Liver (tissue), 3 donors: ENCODE data around the gene BIN1.

ENCODE experiments used
- EGR1 ChIP-seq, 2 donors: IDR thresholded peaks; 2 replicates each; pipeline ENCODE4 v1.6.1; 2016 to 2018; ENCODE audit warnings: antibody characterized with exemption in 2 of 2, low read depth in 2 of 2
- GABPA ChIP-seq, 2 donors: IDR thresholded peaks in 1 of 2; conservative IDR thresholded peaks in 1 of 2; 2 replicates each; pipeline ENCODE4 v1.6.1; 2016; ENCODE audit warnings: antibody characterized with exemption in 2 of 2, mild to moderate bottlenecking in 1 of 2, moderate library complexity in 1 of 2
- HNF4A ChIP-seq, 2 donors: conservative IDR thresholded peaks; 2 replicates each; pipeline ENCODE4 v1.6.1; 2016; ENCODE audit warnings: antibody characterized with exemption in 2 of 2, mild to moderate bottlenecking in 2 of 2
- JUND ChIP-seq, 2 donors: IDR thresholded peaks; 2 replicates each; pipeline ENCODE4 v1.6.1; 2016; ENCODE audit warnings: antibody characterized with exemption in 2 of 2
- RAD21 ChIP-seq, 2 donors: IDR thresholded peaks; 2 replicates each; pipeline ENCODE4 v1.6.1; 2016; ENCODE audit warnings: antibody characterized with exemption in 2 of 2, mild to moderate bottlenecking in 2 of 2
- TAF1 ChIP-seq: conservative IDR thresholded peaks from 2 replicates; pipeline ENCODE4 v1.6.1; 2016; ENCODE audit warnings: antibody characterized with exemption, mild to moderate bottlenecking
- YY1 ChIP-seq: IDR thresholded peaks from 2 replicates; pipeline ENCODE4 v1.6.1; 2016; ENCODE audit warnings: antibody characterized with exemption, mild to moderate bottlenecking
- TF ChIP-seq, protein P1 (sequence below): fragments of 150-350 bp; IDR thresholded peaks from 2 replicates; pipeline ENCODE4 v1.5.1; 2017; ENCODE audit warnings: improper control_type of control experiment, low read depth, low read length; ENCODE audit not compliant: missing input control
- TF ChIP-seq, protein P2 (sequence below): IDR thresholded peaks from 2 replicates; pipeline ENCODE4 v1.6.1; 2016; ENCODE audit warnings: antibody characterized with exemption
- TF ChIP-seq, protein P3 (sequence below): IDR thresholded peaks from 2 replicates; pipeline ENCODE4 v1.6.1; 2016; ENCODE audit warnings: antibody characterized with exemption
- TF ChIP-seq, protein P4 (sequence below): IDR thresholded peaks from 2 replicates; pipeline ENCODE4 v1.6.1; 2016; ENCODE audit warnings: antibody characterized with exemption, mild to moderate bottlenecking
- TF ChIP-seq, protein P5 (sequence below): IDR thresholded peaks from 2 replicates; pipeline ENCODE4 v1.6.1; 2016; ENCODE audit warnings: antibody characterized with exemption
- donor health status: healthy.
- donor health status: healthy.

DNA sequence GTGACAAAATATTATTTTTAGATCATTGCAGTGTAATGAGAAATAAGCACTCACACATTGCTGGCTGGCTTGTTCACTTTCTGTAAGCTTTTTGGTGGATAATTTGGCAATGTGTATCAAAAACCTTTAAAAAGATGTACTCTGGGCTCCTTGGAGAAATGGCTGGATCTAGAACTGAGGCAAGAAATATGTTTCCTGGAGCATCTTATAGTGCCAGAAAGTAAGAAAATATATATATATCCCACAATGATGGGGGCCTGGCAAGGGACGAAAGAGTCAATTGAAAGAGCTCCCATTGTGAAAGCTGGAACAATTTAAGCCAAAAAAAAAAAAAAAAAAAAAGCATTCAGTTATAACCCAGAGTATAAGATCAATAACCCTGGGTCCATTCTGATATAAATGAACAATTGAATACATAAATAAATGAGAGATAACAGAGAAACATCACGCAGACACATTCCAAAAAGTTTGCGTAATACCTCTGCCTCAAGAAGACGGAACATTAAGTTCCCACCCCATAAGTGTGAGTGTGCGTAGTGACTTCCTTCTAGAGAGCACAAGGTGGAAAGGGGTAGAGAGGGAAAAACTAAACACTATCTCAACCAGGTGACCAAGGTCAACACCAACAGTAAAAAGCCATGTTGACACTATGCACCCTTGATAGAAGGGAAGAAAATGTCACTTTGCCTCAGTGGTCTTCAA, 77.5 kb downstream of the BIN1 start:
- TF ChIP-seq, protein P1, sequence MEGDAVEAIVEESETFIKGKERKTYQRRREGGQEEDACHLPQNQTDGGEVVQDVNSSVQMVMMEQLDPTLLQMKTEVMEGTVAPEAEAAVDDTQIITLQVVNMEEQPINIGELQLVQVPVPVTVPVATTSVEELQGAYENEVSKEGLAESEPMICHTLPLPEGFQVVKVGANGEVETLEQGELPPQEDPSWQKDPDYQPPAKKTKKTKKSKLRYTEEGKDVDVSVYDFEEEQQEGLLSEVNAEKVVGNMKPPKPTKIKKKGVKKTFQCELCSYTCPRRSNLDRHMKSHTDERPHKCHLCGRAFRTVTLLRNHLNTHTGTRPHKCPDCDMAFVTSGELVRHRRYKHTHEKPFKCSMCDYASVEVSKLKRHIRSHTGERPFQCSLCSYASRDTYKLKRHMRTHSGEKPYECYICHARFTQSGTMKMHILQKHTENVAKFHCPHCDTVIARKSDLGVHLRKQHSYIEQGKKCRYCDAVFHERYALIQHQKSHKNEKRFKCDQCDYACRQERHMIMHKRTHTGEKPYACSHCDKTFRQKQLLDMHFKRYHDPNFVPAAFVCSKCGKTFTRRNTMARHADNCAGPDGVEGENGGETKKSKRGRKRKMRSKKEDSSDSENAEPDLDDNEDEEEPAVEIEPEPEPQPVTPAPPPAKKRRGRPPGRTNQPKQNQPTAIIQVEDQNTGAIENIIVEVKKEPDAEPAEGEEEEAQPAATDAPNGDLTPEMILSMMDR, result no peak
- TF ChIP-seq GABPA (IDR thresholded peaks at IDR 0.05 in 1 of 2, conservative IDR thresholded peaks at IDR 0.05 in 1 of 2), result no peak
- no peak for TF ChIP-seq HNF4A (conservative IDR thresholded peaks at IDR 0.05)
- no peak for TF ChIP-seq RAD21 (IDR thresholded peaks at IDR 0.05)
- no peak for TF ChIP-seq EGR1 (IDR thresholded peaks at IDR 0.05; ENCODE audit: low read depth in 2 of 2)
- no peak for TF ChIP-seq TAF1
- TF ChIP-seq JUND (IDR thresholded peaks at IDR 0.05), result no peak
- TF ChIP-seq YY1, result no peak
- TF ChIP-seq, protein P2, sequence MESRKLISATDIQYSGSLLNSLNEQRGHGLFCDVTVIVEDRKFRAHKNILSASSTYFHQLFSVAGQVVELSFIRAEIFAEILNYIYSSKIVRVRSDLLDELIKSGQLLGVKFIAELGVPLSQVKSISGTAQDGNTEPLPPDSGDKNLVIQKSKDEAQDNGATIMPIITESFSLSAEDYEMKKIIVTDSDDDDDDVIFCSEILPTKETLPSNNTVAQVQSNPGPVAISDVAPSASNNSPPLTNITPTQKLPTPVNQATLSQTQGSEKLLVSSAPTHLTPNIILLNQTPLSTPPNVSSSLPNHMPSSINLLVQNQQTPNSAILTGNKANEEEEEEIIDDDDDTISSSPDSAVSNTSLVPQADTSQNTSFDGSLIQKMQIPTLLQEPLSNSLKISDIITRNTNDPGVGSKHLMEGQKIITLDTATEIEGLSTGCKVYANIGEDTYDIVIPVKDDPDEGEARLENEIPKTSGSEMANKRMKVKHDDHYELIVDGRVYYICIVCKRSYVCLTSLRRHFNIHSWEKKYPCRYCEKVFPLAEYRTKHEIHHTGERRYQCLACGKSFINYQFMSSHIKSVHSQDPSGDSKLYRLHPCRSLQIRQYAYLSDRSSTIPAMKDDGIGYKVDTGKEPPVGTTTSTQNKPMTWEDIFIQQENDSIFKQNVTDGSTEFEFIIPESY, result no peak
- TF ChIP-seq, protein P3, sequence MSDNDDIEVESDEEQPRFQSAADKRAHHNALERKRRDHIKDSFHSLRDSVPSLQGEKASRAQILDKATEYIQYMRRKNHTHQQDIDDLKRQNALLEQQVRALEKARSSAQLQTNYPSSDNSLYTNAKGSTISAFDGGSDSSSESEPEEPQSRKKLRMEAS, result no peak
- TF ChIP-seq, protein P4, sequence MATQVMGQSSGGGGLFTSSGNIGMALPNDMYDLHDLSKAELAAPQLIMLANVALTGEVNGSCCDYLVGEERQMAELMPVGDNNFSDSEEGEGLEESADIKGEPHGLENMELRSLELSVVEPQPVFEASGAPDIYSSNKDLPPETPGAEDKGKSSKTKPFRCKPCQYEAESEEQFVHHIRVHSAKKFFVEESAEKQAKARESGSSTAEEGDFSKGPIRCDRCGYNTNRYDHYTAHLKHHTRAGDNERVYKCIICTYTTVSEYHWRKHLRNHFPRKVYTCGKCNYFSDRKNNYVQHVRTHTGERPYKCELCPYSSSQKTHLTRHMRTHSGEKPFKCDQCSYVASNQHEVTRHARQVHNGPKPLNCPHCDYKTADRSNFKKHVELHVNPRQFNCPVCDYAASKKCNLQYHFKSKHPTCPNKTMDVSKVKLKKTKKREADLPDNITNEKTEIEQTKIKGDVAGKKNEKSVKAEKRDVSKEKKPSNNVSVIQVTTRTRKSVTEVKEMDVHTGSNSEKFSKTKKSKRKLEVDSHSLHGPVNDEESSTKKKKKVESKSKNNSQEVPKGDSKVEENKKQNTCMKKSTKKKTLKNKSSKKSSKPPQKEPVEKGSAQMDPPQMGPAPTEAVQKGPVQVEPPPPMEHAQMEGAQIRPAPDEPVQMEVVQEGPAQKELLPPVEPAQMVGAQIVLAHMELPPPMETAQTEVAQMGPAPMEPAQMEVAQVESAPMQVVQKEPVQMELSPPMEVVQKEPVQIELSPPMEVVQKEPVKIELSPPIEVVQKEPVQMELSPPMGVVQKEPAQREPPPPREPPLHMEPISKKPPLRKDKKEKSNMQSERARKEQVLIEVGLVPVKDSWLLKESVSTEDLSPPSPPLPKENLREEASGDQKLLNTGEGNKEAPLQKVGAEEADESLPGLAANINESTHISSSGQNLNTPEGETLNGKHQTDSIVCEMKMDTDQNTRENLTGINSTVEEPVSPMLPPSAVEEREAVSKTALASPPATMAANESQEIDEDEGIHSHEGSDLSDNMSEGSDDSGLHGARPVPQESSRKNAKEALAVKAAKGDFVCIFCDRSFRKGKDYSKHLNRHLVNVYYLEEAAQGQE, result no peak
- TF ChIP-seq, protein P5, sequence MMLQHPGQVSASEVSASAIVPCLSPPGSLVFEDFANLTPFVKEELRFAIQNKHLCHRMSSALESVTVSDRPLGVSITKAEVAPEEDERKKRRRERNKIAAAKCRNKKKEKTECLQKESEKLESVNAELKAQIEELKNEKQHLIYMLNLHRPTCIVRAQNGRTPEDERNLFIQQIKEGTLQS, result no peak
